T-helper 1 cell treated with Interleukin-12 subunit alpha and Interleukin-12 subunit beta and Interleukin-4 antibody, amounts not matched to agents 30 ng/mL and 1 ng/mL, for 36 hours (primary cell): ENCODE measurements around the gene CEACAM6. TPM values are rescaled to one million over a fixed set of nuclear protein-coding genes. Genes with fewer than 3 reads are reported as not detected.

Source experiments
- intact Hi-C: fragments of 100-400 bp; cut with micrococcal nuclease; formaldehyde crosslinking; loops from one replicate; pipeline ENCODE4 v1.15.1; 2024
- total RNA-seq: library from RNA; stranded (reverse); gene quantifications from 2 replicates; pipeline ENCODE4 v1.2.3, GENCODE V29; 2022

Gene CEACAM6
- total RNA-seq, 1 donor from 2014 or later, result not detected

- intact Hi-C loops, result loop anchor here (1.0 to 5.0 kb wide), 2 partner anchors 28 to 164 kb away; partner anchors contain the start of gene RABAC1
These were observed 38.0 kb downstream of the CEACAM6 start for GRCh38 chr19:41793414-41793727.

- intact Hi-C loops, result loop anchor here (1.0 kb wide), 1 partner anchor 10 kb away; no protein-coding TSS in a partner anchor
These were observed 39.7 kb downstream of the CEACAM6 start for GRCh38 chr19:41795031-41795461.

- intact Hi-C loops, result no loop called here
These were observed 41.0 kb downstream of the CEACAM6 start, which contains the start of gene CEACAM3 for GRCh38 chr19:41796362-41796761. Gene CEACAM3, plus strand, starts transcription at chr19:41796587. Its CDS starts 91 bp downstream, at chr19:41796678.

GRCh38 chr19:41796901-41797300 is 41.6 kb downstream of the CEACAM6 start:
- intact Hi-C loops, result no loop called here

GRCh38 chr19:41799444-41800000 is 44.2 kb downstream of the CEACAM6 start:
- intact Hi-C loops, result no loop called here

GRCh38 chr19:41801031-41801430 is 45.7 kb downstream of the CEACAM6 start:
- intact Hi-C loops, result no loop called here

- intact Hi-C loops, result no loop called here
These were observed 46.5 kb downstream of the CEACAM6 start for GRCh38 chr19:41801792-41802211.

GRCh38 chr19:41802770-41803169 is 47.4 kb downstream of the CEACAM6 start:
- intact Hi-C loops, result no loop called here

- intact Hi-C loops, result no loop called here
These were observed 49.0 kb downstream of the CEACAM6 start for GRCh38 chr19:41804336-41804735.

GRCh38 chr19:41807176-41807575 is 51.8 kb downstream of the CEACAM6 start:
- intact Hi-C loops, result no loop called here

GRCh38 chr19:41808663-41809566 is 53.6 kb downstream of the CEACAM6 start:
- intact Hi-C loops, result no loop called here

- intact Hi-C loops, result no loop called here
These were observed 55.0 kb downstream of the CEACAM6 start for GRCh38 chr19:41810301-41810700.

GRCh38 chr19:41811036-41811435 is 55.7 kb downstream of the CEACAM6 start:
- intact Hi-C loops, result no loop called here

- intact Hi-C loops, result no loop called here
These were observed 56.7 kb downstream of the CEACAM6 start for GRCh38 chr19:41811981-41812380.

- intact Hi-C loops, result no loop called here
These were observed 58.6 kb downstream of the CEACAM6 start for GRCh38 chr19:41813911-41814310.

GRCh38 chr19:41815301-41815700 is 60.0 kb downstream of the CEACAM6 start:
- intact Hi-C loops, result no loop called here

GRCh38 chr19:41816761-41817160 is 61.4 kb downstream of the CEACAM6 start:
- intact Hi-C loops, result no loop called here

GRCh38 chr19:41821003-41821735 is 65.8 kb downstream of the CEACAM6 start:
- intact Hi-C loops, result loop anchor here (1.0 kb wide), 2 partner anchors 28 to 68 kb away; no protein-coding TSS in a partner anchor
